Measurements from ENCODE around the gene NBL1. TPM values are rescaled to one million over a fixed set of nuclear protein-coding genes. Genes with fewer than 3 reads are reported as not detected.
A peak's percentile ranks its signal among the peaks of the same experiment; 100 is the strongest.
"Not testable (repeated sequence)": the region's sequence is repeated elsewhere in the genome, so short reads cannot be mapped to it uniquely, and the experiment has no call there.

NBL1 gene
- total RNA-seq, 3 donors from 2014 or later, result 320 to 457 (median 426) TPM

DNA sequence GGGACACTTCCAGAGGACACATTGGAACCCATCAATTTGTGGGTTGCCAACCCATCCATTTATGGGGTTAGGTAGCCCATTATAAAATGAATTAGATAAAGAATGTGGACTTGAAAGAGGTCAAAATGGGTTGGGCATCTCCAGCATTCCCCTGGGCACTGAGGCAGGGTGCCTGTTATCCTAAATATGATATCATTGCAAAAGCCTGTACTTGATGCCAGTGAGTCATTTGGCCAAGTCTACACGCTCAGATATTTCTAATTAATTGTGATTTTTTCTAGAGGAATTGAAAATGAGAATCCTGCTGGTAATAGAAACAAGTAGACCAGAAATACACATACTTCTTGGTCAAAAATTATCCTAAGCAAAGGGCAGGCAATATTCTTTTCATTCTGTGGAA is 21.9 kb upstream of the NBL1 start:
- TF ChIP-seq CTCF (IDR thresholded peaks at IDR 0.05), result no peak
- intact Hi-C loops (cut with DNase I, micrococcal nuclease), result no loop called here
- H3K4me1 ChIP-seq (ENCODE audit: low read depth), result peaks cover 28% of the 10 kb centered on the region
- H3K36me3 ChIP-seq (ENCODE audit: low read depth), result no peaks in the 10 kb centered on the region
- ATAC-seq (no peak), DNase-seq (no peak)
- no peaks in the 10 kb centered on the region for H3K9me3 ChIP-seq
- H3K4me3 ChIP-seq, result no peak overlapping the region

DNA sequence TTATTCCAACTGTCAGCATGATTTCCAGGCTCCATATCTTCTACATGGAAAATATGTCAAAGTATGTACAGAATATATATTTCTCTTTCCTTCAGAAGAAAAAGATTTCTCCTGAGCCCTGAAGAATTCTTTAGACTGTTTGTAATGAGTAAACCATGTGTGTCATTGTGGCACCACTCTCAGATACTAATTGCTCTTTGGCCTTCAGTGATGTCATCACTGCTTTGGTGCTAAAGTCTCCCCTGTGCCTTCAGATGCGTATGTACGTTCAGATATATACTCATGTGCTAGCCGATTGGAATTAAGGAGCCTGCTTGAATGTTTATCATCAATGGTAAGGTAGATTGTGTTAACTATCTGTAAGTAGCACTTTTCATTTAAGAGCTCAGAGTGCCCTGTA is 20.6 kb upstream of the NBL1 start:
- DNase-seq (no peak), ATAC-seq (peak; percentile 26)
- H3K9me3 ChIP-seq, result no peaks in the 10 kb centered on the region
- peaks cover 25% of the 10 kb centered on the region for H3K4me1 ChIP-seq (ENCODE audit: low read depth)
- no peak overlapping the region for H3K4me3 ChIP-seq
- no peak for TF ChIP-seq CTCF (IDR thresholded peaks at IDR 0.05)
- intact Hi-C loops (cut with DNase I, micrococcal nuclease), result no loop called here
- no peaks in the 10 kb centered on the region for H3K36me3 ChIP-seq (ENCODE audit: low read depth)

DNA sequence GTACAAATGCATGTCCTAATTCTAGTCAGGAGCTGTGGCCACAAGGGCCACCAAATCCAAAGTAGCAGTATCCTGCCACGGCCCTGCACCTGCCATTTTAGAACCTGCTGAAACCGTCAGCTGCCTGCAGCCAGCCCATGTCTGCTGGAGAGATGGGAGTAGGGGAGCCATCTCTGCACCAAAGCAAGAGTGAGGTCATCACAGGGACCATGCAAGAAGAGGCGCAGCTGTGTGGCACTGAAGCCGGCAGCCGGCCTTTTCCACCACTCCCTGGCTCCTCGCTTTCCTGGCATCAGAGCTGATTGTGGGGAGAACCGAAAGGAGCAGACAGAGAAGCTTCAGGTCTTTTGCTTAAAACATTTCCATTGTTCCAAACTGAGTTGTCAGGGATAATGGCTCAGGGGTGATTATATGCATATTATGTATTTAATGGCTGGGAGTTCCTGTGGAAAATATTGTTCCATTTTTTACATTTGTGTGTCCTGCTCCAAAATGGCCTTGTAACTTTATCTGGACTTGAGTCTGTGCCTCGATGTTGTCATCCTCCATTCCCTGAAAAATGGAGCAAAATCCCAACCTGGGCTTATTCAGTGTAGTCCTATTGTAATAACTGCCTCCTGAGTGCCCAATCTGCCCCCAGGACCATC is 18.7 kb upstream of the NBL1 start:
- Histone ChIP-seq H3K4me3 (no peak overlapping the region), H3K9me3 (no peaks in the 10 kb centered on the region), H3K4me1 (ENCODE audit: low read depth) (peaks cover 6% of the 10 kb centered on the region), H3K36me3 (ENCODE audit: low read depth) (no peaks in the 10 kb centered on the region)
- no peak for ATAC-seq
- DNase-seq, result no peak
- intact Hi-C loops (cut with DNase I, micrococcal nuclease), result no loop called here
- no peak for TF ChIP-seq CTCF (IDR thresholded peaks at IDR 0.05)

- no peak for ATAC-seq
- H3K36me3 ChIP-seq (ENCODE audit: low read depth), result no peaks in the 10 kb centered on the region
- intact Hi-C loops (cut with DNase I, micrococcal nuclease), result no loop called here
- TF ChIP-seq CTCF (IDR thresholded peaks at IDR 0.05), result no peak
- no peak for DNase-seq
- no peak overlapping the region for H3K4me3 ChIP-seq
- no peaks in the 10 kb centered on the region for H3K4me1 ChIP-seq (ENCODE audit: low read depth)
- H3K9me3 ChIP-seq, result no peaks in the 10 kb centered on the region
Measured at GRCh38 chr1:19628879-19629278, 15.2 kb upstream of the NBL1 start.

GRCh38 chr1:19629357-19629756 is 14.8 kb upstream of the NBL1 start:
- no peaks in the 10 kb centered on the region for H3K9me3 ChIP-seq
- no peak overlapping the region for H3K4me3 ChIP-seq
- no peak for DNase-seq
- no peaks in the 10 kb centered on the region for H3K4me1 ChIP-seq (ENCODE audit: low read depth)
- no peak for TF ChIP-seq CTCF (IDR thresholded peaks at IDR 0.05)
- H3K36me3 ChIP-seq (ENCODE audit: low read depth), result no peaks in the 10 kb centered on the region
- intact Hi-C loops (cut with DNase I, micrococcal nuclease), result no loop called here
- no peak for ATAC-seq

DNA sequence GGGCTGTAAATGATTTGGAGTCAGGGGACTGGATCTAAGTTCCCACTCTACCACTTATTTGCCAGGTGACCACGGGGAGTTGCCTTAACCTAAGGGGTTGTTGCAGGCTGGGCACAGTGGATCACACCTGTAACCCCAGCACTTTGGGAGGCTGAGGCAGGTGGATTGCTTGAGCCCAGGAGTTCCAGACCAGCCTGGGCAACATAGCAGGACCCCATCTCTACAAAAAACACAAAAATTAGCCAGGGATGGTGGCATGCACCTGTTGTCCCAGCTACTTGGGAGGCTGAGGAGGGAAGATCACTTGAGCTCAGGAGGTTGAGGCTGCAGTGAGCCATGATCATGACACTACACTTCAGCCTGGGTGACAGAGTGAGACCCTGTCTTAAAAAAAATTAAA is 13.9 kb upstream of the NBL1 start:
- H3K9me3 ChIP-seq; DNase-seq; H3K4me1 ChIP-seq (ENCODE audit: low read depth); H3K4me3 ChIP-seq; intact Hi-C loops (cut with DNase I, micrococcal nuclease); ATAC-seq; H3K36me3 ChIP-seq (ENCODE audit: low read depth): not testable (repeated sequence)
